Measurements from ENCODE around the gene HTRA2. TPM values are rescaled to one million over a fixed set of nuclear protein-coding genes. Genes with fewer than 3 reads are reported as not detected.

The HTRA2 gene
- total and polyA plus RNA-seq, 4 donors: 27.4 to 46.9 (median 33.7) TPM

DNA sequence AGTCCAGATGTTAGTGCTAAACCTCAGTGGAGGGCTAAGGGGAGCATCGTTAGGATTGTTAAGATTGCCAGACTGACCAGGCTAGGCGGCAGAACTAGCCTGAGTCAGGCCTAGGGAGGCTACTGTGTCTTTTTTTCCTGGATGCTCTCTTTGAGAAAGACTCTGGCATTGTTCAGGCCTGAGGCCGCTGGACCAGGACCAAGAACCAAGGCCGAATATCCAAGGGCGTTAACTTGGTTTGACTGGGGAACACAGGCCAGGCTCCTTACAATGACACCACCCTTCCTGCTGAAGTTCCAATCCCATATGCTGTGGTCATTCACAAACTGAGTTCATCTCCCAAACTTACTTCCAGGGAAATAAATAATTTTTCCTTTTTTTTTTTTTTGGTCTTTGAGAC, 10.6 kb downstream of the HTRA2 start:
- Histone ChIP-seq H3K4me1 (ENCODE audit: control insufficient read depth in 1 of 2, insufficient read depth in 2 of 2, low read length in 2 of 2) (no peaks in the 10 kb centered on the region), H3K27ac (ENCODE audit: low read depth in 1 of 2, low read length in 2 of 2) (no peak overlapping the region), H3K4me3 (ENCODE audit: low read length in 2 of 2) (no peak overlapping the region), H3K36me3 (ENCODE audit: control insufficient read depth in 1 of 2, insufficient read depth in 2 of 2, low read length in 1 of 2) (no peaks in the 10 kb centered on the region), H3K9me3 (ENCODE audit: control insufficient read depth, low read length) (no peaks in the 10 kb centered on the region), H3K27me3 (ENCODE audit: control insufficient read depth in 1 of 2, insufficient read depth in 2 of 2, low read length in 1 of 2) (no peaks in the 10 kb centered on the region)
- intact Hi-C loops (cut with DNase I): no loop called here
- DNase-seq: peak in 1 of 2 donors; percentile 80
- ATAC-seq (ENCODE audit: low FRiP score): peak; percentile 77
- 82 to 91% methylated on average over 5 of the region's 5 CpGs for WGBS, 2 donors

DNA sequence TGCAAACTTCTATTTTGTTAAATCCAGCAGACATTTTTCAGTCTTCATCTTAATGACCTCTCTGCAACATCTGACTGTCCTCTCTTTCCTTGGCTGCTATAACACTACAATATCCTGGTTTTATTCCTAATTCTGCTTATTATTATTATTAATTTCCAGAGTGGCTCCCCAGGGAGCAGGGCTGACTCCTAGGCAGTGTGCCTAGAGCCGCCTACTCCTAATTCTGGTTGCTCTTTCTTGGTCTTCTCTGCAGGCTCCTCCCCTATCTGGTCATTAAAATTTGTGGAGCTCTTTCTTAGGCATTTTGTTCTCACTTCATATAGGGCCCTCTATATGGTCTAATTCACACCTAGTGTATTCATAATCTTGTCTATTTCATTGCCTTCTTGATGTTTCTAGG, 13.2 kb downstream of the HTRA2 start:
- no peaks in the 10 kb centered on the region for H3K27me3 ChIP-seq (ENCODE audit: control insufficient read depth in 1 of 2, insufficient read depth in 2 of 2, low read length in 1 of 2)
- H3K4me3 ChIP-seq (ENCODE audit: low read length in 2 of 2): no peak overlapping the region
- intact Hi-C loops (cut with DNase I): no loop called here
- no peak overlapping the region for H3K27ac ChIP-seq (ENCODE audit: low read depth in 1 of 2, low read length in 2 of 2)
- ATAC-seq (ENCODE audit: low FRiP score): no peak
- no peaks in the 10 kb centered on the region for H3K9me3 ChIP-seq (ENCODE audit: control insufficient read depth, low read length)
- DNase-seq: no peak
- no peaks in the 10 kb centered on the region for H3K36me3 ChIP-seq (ENCODE audit: control insufficient read depth in 1 of 2, insufficient read depth in 2 of 2, low read length in 1 of 2)
- no peaks in the 10 kb centered on the region for H3K4me1 ChIP-seq (ENCODE audit: control insufficient read depth in 1 of 2, insufficient read depth in 2 of 2, low read length in 2 of 2)
- WGBS, 2 donors: 88 to 91% methylated on average over 1 of the region's 1 CpG

DNA sequence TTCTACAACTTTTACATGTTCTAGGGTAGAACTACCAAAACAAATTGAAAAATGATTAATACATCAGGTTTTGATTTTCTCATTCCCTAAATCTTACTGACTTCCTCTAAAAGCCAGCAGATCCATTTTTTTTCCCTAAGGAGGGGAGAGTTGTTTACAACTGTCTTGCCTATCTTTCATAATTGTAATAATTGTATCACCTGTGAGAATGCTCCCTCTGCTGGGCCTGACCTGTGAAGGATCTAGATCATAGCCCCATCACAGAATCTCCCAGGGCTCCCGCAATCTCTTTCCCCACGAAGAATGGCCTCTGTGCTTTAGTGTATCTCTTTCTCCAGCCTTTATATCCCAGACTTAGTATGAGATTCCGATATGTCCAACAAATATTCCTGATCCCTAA, 14.9 kb downstream of the HTRA2 start:
- Histone ChIP-seq H3K4me3 (ENCODE audit: low read length in 2 of 2) (no peak overlapping the region), H3K4me1 (ENCODE audit: control insufficient read depth in 1 of 2, insufficient read depth in 2 of 2, low read length in 2 of 2) (no peaks in the 10 kb centered on the region), H3K27me3 (ENCODE audit: control insufficient read depth in 1 of 2, insufficient read depth in 2 of 2, low read length in 1 of 2) (no peaks in the 10 kb centered on the region), H3K36me3 (ENCODE audit: control insufficient read depth in 1 of 2, insufficient read depth in 2 of 2, low read length in 1 of 2) (no peaks in the 10 kb centered on the region), H3K27ac (ENCODE audit: low read depth in 1 of 2, low read length in 2 of 2) (no peak overlapping the region), H3K9me3 (ENCODE audit: control insufficient read depth, low read length) (no peaks in the 10 kb centered on the region)
- DNase-seq: no peak
- WGBS, 2 donors: 92 to 95% methylated on average over 3 of the region's 3 CpGs
- intact Hi-C loops (cut with DNase I): loop anchor here in 1 of 2 donors (5.0 kb wide), 1 partner anchor 38 kb away; no protein-coding TSS in a partner anchor
- ATAC-seq (ENCODE audit: low FRiP score): no peak

DNA sequence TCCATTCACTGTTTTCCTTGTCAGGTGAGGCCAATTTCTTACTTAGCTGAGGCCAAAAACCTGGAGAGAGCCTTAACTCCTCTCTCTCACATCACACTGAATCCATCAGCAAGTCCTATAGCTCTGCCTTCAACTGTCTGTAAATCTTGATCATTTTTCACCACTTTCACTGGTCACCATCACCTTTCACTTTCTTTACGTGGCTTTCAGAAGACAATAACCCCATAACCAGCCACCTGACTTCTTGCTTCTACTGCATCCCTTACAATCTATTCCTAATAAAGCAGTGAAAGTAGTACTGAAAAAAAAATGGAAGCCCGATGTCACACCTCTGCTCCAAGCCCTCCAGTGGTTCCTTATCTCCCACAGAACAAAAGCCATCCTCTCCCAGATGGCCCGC, 16.3 kb downstream of the HTRA2 start:
- Histone ChIP-seq H3K4me1 (ENCODE audit: control insufficient read depth in 1 of 2, insufficient read depth in 2 of 2, low read length in 2 of 2) (no peaks in the 10 kb centered on the region), H3K9me3 (ENCODE audit: control insufficient read depth, low read length) (no peaks in the 10 kb centered on the region), H3K27ac (ENCODE audit: low read depth in 1 of 2, low read length in 2 of 2) (no peak overlapping the region), H3K27me3 (ENCODE audit: control insufficient read depth in 1 of 2, insufficient read depth in 2 of 2, low read length in 1 of 2) (no peaks in the 10 kb centered on the region), H3K4me3 (ENCODE audit: low read length in 2 of 2) (no peak overlapping the region), H3K36me3 (ENCODE audit: control insufficient read depth in 1 of 2, insufficient read depth in 2 of 2, low read length in 1 of 2) (no peaks in the 10 kb centered on the region)
- ATAC-seq (ENCODE audit: low FRiP score) (no peak), DNase-seq (no peak)
- intact Hi-C loops (cut with DNase I): loop anchor here in 1 of 2 donors (5.0 kb wide), 1 partner anchor 36 kb away; no protein-coding TSS in a partner anchor
- 88 to 90% methylated on average over 3 of the region's 3 CpGs for WGBS, 2 donors

DNA sequence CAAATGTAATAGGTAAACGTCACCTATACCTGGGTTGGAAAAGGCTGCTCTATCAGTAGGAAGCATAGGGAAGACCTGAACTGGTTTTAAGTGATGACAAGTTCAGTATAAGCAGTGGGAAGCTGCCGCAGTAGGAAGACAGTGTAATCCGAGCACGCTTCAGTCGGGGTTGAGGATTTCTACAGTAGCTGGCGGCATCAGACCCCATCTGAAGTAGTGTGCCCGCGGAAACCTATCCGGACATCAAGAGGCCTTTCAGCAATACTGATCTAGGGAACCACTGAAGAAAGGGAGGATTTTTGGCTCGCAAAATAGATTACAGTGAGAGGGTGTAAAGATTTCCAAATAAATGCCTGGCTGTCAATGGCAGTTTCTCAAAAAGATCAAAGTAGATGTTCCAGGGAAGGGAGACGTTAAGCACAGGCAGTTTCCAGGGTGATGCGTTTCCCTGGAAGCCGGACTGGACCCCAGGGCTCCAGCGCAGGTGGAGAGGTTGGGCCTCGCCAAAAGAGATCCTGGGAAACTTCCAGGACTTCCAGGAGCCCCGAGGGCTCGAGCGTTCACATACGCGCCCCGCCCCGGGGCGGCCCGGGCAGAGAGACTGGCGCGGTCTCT, 18.7 kb downstream of the HTRA2 start:
- Histone ChIP-seq H3K4me3 (ENCODE audit: low read length in 2 of 2) (peak overlapping the region; percentile 31 to 79), H3K36me3 (ENCODE audit: control insufficient read depth in 1 of 2, insufficient read depth in 2 of 2, low read length in 1 of 2) (no peaks in the 10 kb centered on the region), H3K27ac (ENCODE audit: low read depth in 1 of 2, low read length in 2 of 2) (peak overlapping the region in 1 of 2 donors; percentile 20), H3K9me3 (ENCODE audit: control insufficient read depth, low read length) (no peaks in the 10 kb centered on the region), H3K4me1 (ENCODE audit: control insufficient read depth in 1 of 2, insufficient read depth in 2 of 2, low read length in 2 of 2) (no peaks in the 10 kb centered on the region), H3K27me3 (ENCODE audit: control insufficient read depth in 1 of 2, insufficient read depth in 2 of 2, low read length in 1 of 2) (no peaks in the 10 kb centered on the region)
- DNase-seq (no peak), ATAC-seq (ENCODE audit: low FRiP score) (no peak)
- WGBS, 2 donors: 15 to 21% methylated on average over 26 of the region's 26 CpGs
- intact Hi-C loops (cut with DNase I): loop anchor here in 1 of 2 donors (5.0 kb wide), 1 partner anchor 34 kb away; no protein-coding TSS in a partner anchor

DNA sequence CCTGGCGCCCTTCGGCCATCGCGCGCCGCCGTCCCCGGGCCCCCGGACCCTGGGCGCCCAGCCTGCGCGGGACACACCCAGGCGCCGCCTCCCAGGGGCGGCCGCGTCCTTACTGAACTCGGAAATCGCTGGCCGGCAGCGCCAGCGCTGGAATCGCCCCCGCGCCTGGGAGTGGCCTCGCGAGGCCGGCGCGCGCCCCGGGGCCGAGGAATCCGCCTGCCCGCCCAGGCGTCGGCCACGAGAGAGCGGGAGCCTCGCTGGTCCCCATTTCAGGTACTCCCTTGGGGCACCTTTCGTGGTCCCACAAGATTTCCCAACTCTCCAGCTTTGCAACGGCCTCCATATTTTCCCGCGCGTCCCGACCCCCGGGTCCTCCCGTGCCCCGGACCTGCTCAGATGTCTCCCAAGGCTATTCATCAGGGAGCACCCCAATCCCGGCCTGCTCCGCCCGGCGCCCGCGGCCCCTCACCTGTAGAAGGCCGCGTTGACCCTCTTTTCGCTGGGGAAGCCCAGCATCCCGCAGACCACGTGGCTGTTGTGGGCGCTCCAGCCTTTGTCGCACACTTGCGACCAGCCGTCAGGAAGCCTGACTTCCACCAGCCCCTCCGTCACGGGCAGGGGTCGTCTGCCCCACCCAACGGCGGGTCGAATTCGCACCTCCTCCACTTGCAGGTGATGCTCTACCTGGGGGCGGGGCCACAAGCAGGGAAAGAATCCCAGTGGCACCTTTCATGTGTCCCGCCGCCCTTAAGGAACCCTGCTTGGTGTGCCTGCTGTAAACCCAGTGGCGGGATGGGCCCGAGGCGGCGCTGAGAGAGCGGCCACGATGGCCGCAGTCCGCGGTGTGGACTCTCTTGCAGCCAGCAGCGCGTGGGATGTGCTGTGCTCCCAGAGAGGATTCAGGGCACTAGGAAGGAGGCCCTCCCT, 19.4 kb downstream of the HTRA2 start:
- no peaks in the 10 kb centered on the region for H3K9me3 ChIP-seq (ENCODE audit: control insufficient read depth, low read length)
- H3K4me1 ChIP-seq (ENCODE audit: control insufficient read depth in 1 of 2, insufficient read depth in 2 of 2, low read length in 2 of 2): no peaks in the 10 kb centered on the region
- 9 to 12% methylated on average over 71 to 85 of the region's 85 CpGs for WGBS, 2 donors
- ATAC-seq (ENCODE audit: low FRiP score): peak; percentile 78
- H3K4me3 ChIP-seq (ENCODE audit: low read length in 2 of 2): peak overlapping the region; percentile 39 to 79
- peak overlapping the region in 1 of 2 donors; percentile 13 for H3K27ac ChIP-seq (ENCODE audit: low read depth in 1 of 2, low read length in 2 of 2)
- H3K36me3 ChIP-seq (ENCODE audit: control insufficient read depth in 1 of 2, insufficient read depth in 2 of 2, low read length in 1 of 2): no peaks in the 10 kb centered on the region
- DNase-seq: peak; percentile 81 to 92
- no peaks in the 10 kb centered on the region for H3K27me3 ChIP-seq (ENCODE audit: control insufficient read depth in 1 of 2, insufficient read depth in 2 of 2, low read length in 1 of 2)
- intact Hi-C loops (cut with DNase I): loop anchor here in 1 of 2 donors (5.0 kb wide), 1 partner anchor 33 kb away; no protein-coding TSS in a partner anchor

DNA sequence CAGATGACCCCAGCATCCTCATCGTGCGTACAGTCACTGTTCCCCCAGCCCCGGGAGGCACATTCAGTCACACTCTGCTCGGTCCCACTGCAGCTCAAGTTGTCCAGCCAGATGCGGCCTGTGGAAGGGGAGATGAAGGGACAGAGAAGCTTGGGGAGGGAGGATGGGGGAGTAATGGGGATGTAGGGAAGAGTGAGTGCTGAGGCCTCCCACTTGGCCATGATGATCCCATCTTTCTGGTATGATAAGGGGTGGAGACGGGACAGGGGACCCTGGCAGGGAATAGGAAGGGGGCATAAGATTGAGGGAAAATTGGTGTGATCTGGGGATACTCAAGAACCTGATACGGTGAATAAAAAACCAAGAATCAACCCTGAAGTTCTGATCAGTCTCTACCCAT, 20.5 kb downstream of the HTRA2 start:
- ATAC-seq (ENCODE audit: low FRiP score) (no peak), DNase-seq (no peak)
- Histone ChIP-seq H3K27ac (ENCODE audit: low read depth in 1 of 2, low read length in 2 of 2) (no peak overlapping the region), H3K4me3 (ENCODE audit: low read length in 2 of 2) (no peak overlapping the region), H3K27me3 (ENCODE audit: control insufficient read depth in 1 of 2, insufficient read depth in 2 of 2, low read length in 1 of 2) (no peaks in the 10 kb centered on the region), H3K9me3 (ENCODE audit: control insufficient read depth, low read length) (no peaks in the 10 kb centered on the region), H3K4me1 (ENCODE audit: control insufficient read depth in 1 of 2, insufficient read depth in 2 of 2, low read length in 2 of 2) (no peaks in the 10 kb centered on the region), H3K36me3 (ENCODE audit: control insufficient read depth in 1 of 2, insufficient read depth in 2 of 2, low read length in 1 of 2) (no peaks in the 10 kb centered on the region)
- WGBS, 2 donors: 95 to 98% methylated on average over 7 of the region's 7 CpGs
- intact Hi-C loops (cut with DNase I): no loop called here

DNA sequence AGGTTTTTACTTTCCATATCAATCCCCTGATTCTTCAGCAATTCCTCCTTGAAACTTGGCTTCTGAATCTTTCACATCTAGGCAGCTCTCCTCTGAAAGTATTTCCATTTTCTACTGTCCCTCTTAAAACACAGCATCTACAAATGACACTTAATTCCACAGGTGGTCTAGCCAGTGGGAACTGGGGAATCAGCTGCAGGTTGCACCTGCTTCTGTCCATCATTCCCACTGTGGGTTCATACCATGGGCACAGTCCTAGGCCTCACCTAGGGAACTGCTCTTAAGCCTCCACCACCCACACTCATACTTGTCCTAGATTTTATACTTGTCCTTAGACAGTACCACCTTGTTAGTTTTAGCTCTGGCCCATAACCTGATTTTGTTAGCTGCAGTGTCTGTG, 21.8 kb downstream of the HTRA2 start:
- no peak for DNase-seq

More for the DNA sequence above, 21.8 kb downstream of the HTRA2 start:
- Histone ChIP-seq H3K4me3 (ENCODE audit: low read length in 2 of 2) (no peak overlapping the region), H3K9me3 (ENCODE audit: control insufficient read depth, low read length) (no peaks in the 10 kb centered on the region), H3K27me3 (ENCODE audit: control insufficient read depth in 1 of 2, insufficient read depth in 2 of 2, low read length in 1 of 2) (no peaks in the 10 kb centered on the region), H3K4me1 (ENCODE audit: control insufficient read depth in 1 of 2, insufficient read depth in 2 of 2, low read length in 2 of 2) (no peaks in the 10 kb centered on the region), H3K36me3 (ENCODE audit: control insufficient read depth in 1 of 2, insufficient read depth in 2 of 2, low read length in 1 of 2) (no peaks in the 10 kb centered on the region), H3K27ac (ENCODE audit: low read depth in 1 of 2, low read length in 2 of 2) (no peak overlapping the region)
- no peak for ATAC-seq (ENCODE audit: low FRiP score)
- intact Hi-C loops (cut with DNase I): no loop called here
